HG02885 (cell line): ENCODE data around the gene CPEB1.

Experiments used
- ATAC-seq: cut with Tn5 transposase; IDR thresholded peaks from one replicate; pipeline ENCODE4 v1.9.1; 2021; ENCODE audit warnings: mild to moderate bottlenecking; ENCODE audit not compliant: unreplicated experiment, poor library complexity

Gene CPEB1

DNA sequence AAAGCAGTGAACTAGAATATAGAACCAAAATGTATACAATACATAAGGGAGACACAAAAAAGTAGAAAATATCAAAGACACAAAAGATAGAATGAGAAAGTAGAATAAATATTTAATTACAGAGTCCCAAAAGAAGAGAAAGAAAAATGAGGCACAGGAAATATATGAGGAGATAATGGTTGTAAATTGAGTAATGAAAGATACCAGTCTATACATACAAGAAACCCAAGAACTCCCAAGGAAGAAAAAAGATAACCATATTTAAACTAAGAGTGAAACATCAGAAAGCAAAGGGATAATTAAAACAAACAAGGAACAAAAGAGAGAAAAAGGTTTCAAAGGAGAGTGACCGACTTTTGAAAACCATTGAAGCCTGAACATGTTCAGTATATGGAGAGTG, 47.3 kb downstream of the CPEB1 start:
- no peak for ATAC-seq

DNA sequence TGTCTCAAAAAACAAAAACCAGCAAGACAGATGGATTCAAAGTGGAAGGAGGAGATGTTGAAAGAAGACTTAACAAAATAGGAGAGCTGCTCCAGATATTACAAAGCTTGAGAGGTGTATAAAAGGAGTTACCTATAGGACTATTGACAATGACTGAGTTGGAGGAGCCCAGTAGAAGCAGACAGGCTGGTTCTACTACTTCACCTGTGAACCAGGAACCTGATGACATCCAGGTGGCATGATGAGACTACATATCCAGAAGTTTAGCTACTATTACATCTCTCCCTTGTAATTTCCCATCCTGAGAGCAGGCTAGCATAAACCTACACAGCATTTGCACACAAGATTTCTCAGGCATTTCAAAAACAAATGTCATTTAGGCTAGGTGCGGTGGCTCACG, 49.3 kb downstream of the CPEB1 start:
- no peak for ATAC-seq

DNA sequence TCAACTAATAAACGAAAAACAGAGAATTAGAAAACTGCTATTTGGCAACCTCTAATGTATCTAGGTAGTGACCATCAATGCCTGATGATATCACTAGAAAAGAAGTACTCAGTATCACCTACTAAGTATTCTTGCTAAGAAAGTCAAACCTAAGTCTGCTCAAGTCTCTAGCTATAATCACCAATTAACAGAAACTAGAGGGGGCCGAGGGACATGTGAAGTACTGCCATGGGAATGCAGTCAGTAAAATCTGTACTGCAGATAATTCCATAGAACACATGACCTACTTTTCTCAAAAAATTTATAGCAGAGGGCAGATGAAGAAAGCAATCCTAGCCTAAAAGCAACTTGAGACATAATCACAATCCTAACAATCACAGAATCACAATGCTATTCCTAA, 51.4 kb downstream of the CPEB1 start:
- no peak for ATAC-seq

DNA sequence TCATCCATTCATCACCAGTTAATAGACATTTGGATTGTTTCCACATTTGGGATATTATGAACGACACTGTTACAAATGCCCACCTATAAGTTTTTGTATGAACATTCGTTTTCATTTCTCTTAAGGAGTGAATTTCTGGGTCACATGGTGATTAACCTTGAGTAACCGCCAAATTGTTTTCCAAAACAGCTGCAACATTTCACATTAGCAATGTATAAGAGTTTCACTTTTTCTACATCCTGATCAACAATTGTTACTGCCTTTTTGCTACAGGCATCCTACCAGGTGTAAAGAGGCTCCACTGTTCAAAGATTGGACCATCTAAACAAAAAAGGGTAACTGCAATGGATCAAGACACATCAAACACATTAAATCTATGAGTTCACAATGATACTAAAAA, 52.0 kb downstream of the CPEB1 start:
- ATAC-seq, result no peak

DNA sequence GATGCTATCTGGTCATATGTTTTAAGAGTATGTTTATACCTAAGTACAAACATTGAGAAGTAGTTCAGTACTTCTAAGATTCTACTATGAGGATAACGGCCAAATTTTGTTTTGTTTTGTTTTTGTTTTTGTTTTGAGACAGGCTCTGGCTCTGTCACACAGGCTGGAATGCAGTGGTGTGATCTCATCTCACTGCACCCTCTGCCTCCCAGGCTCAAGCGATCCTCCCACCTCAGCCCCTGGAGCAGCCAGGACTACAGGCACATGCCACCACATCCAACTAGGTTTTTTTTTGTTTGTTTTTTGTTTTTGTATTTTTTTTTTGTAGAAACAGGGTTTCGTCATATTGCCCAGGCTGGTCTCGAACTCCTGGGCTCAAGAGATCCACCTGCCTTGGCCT, 59.4 kb downstream of the CPEB1 start:
- ATAC-seq, result no peak

DNA sequence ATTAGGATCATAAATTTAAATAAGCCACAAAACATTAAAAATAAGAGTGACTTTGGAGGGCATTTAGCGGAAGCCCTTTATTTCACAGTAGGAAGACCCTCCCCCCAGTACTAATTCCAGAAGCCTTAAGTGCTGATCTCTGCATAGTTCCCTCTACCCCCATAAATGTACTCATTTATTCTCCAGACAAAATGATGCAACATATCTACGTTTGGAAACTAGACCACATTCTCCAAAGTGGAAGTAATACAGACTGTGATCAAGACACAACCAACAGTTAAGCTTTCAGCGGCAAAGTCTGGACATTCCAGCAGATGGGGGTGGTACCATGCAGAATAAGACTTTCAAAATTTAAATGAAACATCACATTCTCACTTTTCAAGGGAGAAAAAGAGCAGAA, 62.1 kb downstream of the CPEB1 start:
- ATAC-seq, result no peak

DNA sequence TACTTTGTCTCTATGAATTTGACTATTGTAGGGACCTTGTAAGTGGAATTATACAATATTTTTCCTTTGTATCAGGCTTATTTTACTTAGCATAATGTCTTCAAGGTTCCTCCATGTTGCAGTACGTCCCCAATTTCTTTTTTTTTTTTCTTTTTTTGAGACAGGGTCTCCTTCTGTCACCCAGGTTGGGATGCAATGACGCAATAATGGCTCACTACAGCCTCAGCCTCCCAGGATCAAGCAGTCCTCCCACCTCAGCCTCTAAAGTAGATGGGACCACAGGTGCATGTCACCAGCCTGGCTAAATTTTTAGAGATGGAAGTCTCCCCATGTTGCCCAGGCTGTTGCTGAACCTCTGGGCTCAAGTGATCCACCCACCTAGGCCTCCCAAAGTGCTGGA, 66.5 kb downstream of the CPEB1 start:
- no peak for ATAC-seq

DNA sequence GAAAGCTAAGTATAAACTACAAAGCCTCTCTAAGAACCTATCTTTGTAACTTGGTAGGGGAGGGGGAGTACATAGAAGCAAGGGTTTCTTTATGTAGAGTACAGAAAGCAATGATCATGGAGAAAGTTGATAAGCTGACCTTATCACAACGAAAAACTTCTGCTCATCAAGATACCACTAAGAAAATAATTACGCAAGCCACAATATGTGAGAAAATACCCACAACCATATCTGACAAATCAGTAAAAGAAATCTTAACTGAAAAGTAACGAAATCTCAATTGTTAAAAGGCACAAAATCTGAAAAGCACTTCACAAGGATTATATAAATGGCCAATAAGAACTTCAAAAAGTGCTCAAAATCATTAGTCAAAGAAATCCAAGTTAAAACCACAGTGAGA, 71.8 kb downstream of the CPEB1 start:
- ATAC-seq, result no peak

DNA sequence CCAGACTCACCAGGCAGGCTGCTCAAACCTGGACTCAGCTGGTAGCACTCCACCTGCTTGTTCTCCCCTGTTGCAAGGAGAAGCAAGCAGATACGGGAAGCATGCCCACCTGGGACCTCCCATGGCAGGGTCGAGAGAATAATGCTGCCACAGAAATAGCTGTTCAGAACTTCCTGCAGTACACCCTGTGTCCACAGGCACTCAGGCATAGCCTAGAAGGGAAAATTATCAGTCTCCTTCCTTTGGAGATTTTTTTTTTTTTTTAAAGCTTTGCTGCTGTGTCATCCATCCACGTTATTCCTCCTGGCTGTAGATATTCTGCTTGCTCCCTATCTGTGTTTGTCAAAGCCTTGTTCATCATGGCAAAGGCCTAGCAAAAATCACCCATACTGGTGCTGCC, 74.2 kb downstream of the CPEB1 start:
- no peak for ATAC-seq

DNA sequence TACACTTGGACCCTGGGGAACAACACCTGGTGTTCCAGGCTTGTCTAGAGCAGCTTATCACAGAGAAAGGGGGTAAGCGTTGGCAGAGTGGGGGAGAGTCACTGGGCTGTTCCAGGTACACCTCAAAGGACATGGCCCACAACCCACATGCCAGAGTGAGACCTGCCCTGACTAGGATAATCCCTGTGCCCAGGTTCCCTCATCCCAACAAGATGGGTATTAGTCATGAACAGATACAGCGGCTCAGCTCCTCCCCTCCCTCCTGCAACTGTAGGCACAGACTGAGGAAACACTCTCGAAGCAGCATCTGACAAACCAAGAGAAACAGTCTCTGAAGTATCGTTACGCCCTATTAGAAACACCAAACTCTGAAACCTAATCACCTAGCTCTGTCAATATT, 74.9 kb downstream of the CPEB1 start:
- ATAC-seq, result no peak

DNA sequence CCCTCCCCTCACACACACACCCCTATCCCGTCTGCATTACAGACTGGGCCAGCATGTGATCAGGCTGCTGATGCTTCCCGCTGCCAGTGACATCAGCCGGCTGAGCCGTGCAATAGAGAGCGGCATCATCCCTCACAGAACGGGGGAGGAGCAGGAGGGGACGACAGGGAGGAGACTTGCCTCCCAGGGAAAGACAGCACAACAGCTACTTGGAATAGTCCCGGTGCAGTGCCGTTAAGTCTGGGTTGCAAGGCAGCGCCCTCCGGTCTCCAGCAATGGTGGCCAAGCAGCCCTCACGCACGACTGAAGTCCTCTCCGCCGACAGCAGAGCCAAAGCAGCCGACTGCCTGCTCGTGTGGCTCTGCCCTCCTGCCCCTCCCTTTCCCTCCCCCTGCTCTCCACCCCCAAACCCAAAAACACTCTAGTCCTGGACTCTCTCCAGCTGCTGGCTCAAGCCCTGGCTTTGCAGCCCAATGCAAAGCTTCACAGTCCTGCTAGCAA, 75.4 kb downstream of the CPEB1 start:
- no peak for ATAC-seq

DNA sequence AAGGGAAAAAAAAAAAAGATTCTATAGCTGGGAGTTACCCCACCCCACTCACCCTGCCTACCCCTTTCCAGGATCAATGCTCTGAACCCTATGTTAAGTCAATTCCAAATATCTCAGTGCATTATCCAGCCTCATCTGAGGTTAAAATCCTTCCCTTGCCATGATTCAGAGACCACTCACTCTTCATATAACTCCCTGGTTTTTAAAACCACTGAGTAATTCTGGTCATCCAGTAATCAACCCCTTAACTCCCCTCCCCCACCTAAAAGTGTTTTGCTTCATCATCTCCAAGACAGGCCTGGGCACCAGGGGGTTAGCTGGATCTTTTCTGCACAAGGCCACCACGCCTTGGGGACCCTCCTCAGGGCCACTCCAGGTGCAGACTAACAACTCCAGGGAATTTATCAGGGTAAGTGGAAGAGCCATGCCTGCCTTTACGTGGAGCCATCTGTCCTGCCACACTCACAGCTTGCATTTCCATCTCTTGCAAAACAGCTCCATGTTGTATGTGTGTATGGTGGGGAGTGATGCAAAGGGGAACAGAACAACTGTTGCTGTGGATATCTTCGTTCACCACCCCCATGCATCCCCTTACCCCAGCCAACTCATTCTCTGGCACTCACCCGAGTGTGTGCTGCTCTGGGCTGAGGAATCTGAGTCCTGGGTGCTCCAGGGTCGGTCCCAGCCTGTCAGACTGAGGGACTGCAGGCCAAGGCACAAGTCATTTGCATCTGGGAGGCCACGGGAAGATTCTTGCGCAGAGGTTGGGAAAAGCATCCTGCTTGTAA, 76.2 kb downstream of the CPEB1 start:
- ATAC-seq, result no peak

DNA sequence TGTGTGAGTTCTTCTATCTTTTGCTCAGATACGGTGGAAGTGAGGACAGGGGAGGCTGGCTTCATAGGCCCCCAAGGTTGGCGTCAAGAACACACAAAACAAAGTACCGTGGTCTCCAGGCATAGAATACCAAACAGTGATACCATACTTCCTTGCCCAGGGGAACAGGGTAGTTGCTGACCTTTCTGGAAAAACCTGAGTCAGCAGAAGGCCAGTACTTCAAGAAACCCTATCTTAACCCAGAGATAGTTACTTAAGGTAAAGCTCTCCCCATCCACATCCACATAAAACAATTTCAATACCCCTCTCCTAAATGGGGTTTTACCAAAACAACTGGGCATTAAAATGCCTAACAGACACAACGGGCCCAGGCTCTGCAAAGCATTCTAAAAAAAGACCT, 77.3 kb downstream of the CPEB1 start:
- ATAC-seq, result no peak

DNA sequence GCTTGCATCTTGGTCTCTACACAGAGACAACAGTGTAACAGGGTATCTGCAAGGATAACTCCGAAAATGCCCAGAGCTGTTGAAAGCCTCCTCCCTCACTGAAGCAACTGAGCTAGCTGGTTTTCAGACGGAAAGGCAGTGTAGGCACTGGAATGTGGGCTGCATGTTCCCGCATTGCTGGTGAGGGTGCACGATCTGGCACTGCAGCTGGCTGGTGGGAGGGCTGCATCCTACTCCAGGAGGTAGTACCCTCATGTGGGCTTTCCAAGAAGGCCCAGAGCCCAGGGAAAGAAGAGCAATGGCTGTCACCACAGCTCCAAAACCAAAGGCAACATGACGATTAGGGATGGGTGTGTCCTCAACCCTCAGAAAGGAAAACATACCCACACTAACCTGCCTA, 78.2 kb downstream of the CPEB1 start:
- no peak for ATAC-seq

DNA sequence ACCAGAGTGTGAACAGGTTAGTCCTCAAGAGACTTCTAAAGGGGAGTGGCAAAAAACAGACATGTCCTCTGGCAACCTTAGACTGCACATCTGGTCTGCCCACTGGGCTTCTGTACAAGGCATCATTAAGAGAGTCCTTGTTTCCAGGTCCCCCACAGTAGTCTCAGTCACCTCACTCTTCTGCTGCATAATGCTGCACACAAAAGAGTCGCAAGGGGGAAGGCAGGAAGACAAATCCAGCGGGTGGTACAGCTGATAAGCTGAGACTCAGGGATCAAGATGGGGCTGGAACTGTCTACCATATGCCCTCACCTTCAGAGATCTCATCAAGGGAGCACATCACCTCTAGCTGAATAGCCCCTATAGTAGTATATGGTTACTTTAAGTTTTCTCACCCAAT, 79.5 kb downstream of the CPEB1 start:
- no peak for ATAC-seq

DNA sequence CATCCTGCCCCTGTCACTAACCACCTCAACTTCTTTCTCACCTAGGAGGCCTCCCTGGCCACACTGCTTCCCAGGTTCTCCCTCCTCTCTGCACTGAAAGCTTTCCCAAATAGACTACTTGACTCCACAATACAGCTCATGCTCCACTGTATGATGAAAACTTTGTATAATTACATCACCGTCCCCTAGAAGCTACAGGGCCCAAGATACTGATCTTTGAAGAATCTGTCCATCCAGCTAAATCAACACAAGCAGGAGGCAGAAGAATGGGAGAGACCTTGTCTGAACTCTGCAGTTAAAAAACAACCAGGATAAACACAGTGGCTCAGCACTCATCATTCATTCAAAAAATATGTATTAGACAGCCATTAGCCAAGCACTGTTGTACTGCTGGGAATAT, 80.5 kb downstream of the CPEB1 start:
- ATAC-seq, result no peak

DNA sequence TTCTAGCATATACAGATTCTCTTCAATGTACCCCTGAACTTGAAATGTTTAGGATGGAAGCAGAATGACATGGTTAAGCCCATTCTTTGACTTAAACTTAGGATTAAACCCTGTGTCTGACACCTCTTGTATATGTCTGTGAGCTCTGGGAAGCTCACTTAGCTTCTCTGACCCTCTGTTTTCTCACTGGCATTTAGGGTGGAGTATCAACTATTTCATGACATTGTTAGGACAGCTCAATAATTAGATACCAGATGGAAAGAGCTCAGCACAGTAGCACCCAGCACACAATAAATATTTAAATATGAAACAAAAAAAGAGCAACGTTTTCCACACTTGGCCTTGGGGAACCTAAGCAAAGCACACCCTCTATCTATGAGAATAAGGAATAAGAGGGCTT, 88.7 kb downstream of the CPEB1 start:
- no peak for ATAC-seq

DNA sequence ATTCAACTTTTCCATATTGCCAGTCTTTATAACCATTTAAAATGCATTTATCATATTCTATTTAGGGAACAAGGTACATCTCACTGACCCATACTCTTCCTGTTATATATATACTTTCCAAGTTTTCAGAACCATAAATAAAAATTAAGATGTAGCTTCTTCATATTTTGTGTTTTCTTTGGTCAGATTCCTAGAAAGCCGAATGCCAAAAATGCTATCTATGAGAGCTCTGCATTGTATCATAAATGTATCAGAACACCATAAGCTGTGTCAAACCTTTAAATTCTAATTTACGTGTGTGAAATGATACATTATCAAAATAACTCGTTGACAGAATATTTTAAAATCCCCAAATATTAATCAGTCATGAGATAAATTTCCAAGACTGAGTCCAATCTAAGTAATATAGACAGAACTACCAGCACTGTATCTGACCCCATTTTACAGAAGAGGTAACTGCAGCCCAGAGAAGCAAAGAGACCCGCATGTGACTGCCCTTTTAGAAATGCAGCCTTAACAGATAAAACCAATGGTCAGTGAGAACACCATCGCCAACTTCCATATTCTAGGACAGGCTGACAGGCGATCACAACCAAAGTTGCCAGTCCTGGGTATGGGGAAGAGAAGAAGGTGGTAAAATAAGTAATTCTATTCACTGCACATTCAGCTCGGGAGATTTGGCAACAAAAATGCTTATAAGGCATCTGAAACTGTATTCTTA, 90.7 kb downstream of the CPEB1 start:
- no peak for ATAC-seq

DNA sequence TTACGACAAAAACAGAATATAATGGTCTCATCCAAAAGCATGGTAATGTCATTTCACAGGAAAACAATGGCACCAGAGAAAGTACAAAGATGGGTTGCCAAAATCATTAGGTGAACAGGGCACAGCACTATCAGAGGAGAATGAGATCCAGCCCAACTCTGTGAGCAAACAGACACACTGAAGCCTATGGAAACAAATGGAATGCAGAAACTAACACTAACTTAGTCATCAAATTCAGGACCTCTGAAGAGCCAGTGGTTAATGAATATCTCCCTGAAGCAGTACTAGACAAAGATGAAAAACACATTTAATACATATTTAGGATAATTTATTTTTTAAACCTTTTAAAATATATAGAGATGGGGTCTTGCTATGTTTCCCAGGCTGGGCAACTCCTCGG, 92.3 kb downstream of the CPEB1 start:
- no peak for ATAC-seq

DNA sequence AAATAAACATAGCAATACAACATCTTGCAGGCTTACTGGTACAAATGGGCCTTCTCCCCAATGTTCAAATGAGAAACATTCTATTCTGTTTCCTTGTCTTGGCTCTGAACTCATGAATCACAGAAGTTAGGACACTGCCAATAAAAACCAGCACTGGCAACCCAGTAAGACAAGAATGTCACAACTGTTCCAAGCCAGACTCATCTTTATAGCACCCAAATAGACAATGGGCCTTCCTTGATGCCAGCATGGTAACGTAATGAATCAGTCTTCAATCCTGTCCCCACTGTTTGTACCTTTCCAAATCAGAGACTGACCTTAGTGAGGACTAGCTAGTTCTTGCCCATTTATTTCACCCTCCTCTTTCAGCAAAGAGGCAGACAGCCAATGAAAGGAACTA, 92.8 kb downstream of the CPEB1 start:
- no peak for ATAC-seq

DNA sequence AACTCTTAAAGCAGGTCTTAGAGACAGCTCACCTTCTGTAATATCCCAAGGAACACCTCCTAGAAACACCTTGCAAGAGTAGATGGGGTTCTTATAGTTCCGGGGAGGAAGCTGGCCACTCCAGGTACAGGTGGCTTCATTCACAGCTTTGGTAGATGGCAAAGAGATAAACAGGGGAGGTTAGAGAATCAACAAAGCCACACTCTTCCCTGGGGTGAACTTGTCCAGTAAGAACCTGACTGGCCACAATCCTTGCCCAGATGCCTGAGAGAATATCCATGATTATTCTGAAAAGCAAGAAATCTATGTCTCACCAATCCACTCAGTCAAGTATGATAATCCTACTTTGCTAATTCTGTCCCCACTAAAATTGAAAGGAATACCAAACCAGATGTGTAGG, 93.3 kb downstream of the CPEB1 start:
- no peak for ATAC-seq

DNA sequence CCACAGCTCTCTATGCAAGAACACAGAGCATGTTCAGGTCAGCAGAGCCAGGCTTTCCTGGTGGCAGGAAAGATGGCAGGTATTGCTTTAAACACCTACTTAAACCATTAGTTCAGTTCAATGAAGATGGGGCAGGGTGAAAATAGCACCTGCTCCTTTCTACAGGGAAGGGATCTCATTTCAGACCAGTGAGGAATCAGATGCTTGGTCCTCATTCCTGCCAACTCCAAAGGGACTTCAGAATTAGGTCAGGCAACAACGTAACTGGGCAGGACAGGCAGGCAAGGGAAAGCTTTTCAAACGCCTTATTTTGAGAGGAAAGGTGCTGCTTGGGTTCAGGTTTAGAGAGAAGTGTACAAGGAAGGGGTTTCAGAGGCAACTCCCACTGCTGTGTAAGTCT, 94.3 kb downstream of the CPEB1 start:
- no peak for ATAC-seq
